Pancreas (tissue), 10 donors: ENCODE data around the gene RNF212. TPM values are rescaled to one million over a fixed set of nuclear protein-coding genes. Genes with fewer than 3 reads are reported as not detected.

Source experiments
- ATAC-seq, 4 donors: fragments of 200-7000 bp; cut with Tn5 transposase; one replicate each; pipeline versions ENCODE4 v1.8.0 to v1.9.1; 2020; ENCODE audit warnings: mild to moderate bottlenecking in 4 of 4, moderate library complexity in 4 of 4
- DNase-seq, 6 donors: peaks; one replicate each; pipeline ENCODE4 v3.0.0-alpha.2; 2020
- FAIRE-seq: peaks from 2 replicates; lab custom pipeline; 2012; peaks lifted over from hg19 to GRCh38; lab: Jason Lieb, UNC
- H3K27ac ChIP-seq, 4 donors: fragments of 200-600 bp; sonication (generic); 1 replicate in 3 of 4; 2 replicates in 1 of 4; pipeline versions ENCODE4 v1.5.0 to v1.8.0; 2020
- H3K27me3 ChIP-seq, 4 donors: fragments of 200-600 bp; one replicate each; pipeline ENCODE4 v1.8.0; 2021
- H3K36me3 ChIP-seq, 3 donors: fragments of 200-600 bp; sonication (generic) in 1 of 3; one replicate each; pipeline versions ENCODE4 v1.5.0 to v1.8.0; 2020 to 2021
- H3K4me1 ChIP-seq, 3 donors: fragments of 200-600 bp; one replicate each; pipeline ENCODE4 v1.8.0; 2021
- H3K4me3 ChIP-seq, 4 donors: fragments of 200-600 bp; sonication (generic) in 2 of 4; one replicate each; pipeline versions ENCODE4 v1.5.0 to v1.8.0; 2020 to 2021
- H3K9me3 ChIP-seq, 4 donors: fragments of 200-600 bp; one replicate each; pipeline ENCODE4 v1.8.0; 2021
- WGBS, 2 donors: extraction: QIAGEN DNeasy Blood & Tissue Kit; methylation state at CpG; one replicate each; pipeline ENCODE4 v1.1.7; 2013; 5-methylcytosine and 5-hydroxymethylcytosine counted together
- intact Hi-C, 3 donors: fragments of 100-400 bp; cut with DNase I; formaldehyde crosslinking; loops; one replicate each; pipeline versions ENCODE4 v1.11.1 to v1.14.2; 2022
- polyA plus RNA-seq, 2 donors: library from polyadenylated mRNA; stranded (reverse); fragments of 200-250 nt; gene quantifications; one replicate each; pipeline ENCODE4 v1.2.3, GENCODE V29; 2013
- total RNA-seq, 6 donors: library from RNA; stranded (reverse); fragmentation: NEBNext Ultra II Directional in 4 of 6; extraction: Animal tissue kit (Norgen Biotek cat#: 25700) in 4 of 6; gene quantifications; one replicate each; pipeline versions ENCODE4 v1.2.1 to v1.2.4, GENCODE V29; 2021 to 2023
- TF ChIP-seq, protein P1 (sequence below), 4 donors: fragments of 200-600 bp; sonication (generic) in 3 of 4; IDR thresholded peaks; one replicate each; pipeline versions ENCODE4 v1.5.0 to v1.8.0; 2021; ENCODE audit warnings: antibody characterized with exemption in 4 of 4
- donor health status: healthy with polysubstance abuse.
- donor health status: DM: no; HTN: no; CAD: no; lungs with moderate emphysema.
- donor health status: DM: no; HTN: no; CAD: no.
- donor health status: control.
- donor health status: control.
- donor health status: Bipolar disorder and iron deficiency.
- donor health status: DM: yes; HTN: yes; CAD: no.
- donor health status: DM: no; HTN: no; CAD: no.
- donor health status: DM: no; HTN: no; CAD: no.
- donor health status: DM: yes; HTN: yes; CAD: no.

Gene RNF212
- total and polyA plus RNA-seq, 8 donors, result 12.0 to 40.3 (median 19.2) TPM

DNA sequence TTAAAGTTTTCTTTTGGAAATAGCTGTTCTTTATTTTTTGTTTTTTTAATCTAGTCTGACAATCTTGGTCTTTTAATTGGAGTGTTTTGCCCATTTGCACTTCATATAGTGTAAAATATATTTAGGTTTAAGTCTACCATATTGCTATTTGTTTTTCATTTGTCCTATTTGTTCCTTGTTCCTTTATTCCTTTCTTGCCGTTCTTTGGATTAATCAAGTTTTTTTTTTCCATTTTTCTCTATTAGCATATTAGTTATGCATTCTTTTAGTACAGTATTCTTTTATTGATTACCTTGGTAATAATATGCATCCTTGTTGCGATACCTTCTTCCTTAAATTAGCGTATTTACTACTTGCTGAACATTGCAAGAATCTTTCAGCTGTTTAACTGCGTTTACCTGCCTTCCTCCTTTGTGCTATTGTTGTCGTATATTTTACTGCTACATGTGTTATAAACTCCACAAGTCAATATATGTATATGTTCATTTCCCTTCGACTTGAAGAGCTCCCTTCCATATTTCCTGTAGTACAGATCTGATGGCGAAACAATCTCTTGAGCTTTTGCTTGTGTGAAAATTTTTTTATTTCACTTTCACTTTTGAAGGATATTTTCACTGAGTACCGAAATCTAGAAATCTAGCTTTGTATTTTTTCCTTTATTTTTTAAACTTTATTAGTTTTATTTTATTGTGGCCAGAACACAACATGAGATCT lies 23.9 kb upstream of the RNF212 start:
- Histone ChIP-seq H3K36me3 (no peaks in the 10 kb centered on the region), H3K4me1 (peaks cover 3 to 10% (median 5%) of the 10 kb centered on the region in 3 donors), H3K27ac (peak overlapping the region in 2 of 4 donors; percentile 65 to 66), H3K27me3 (no peaks in the 10 kb centered on the region), H3K9me3 (no peaks in the 10 kb centered on the region), H3K4me3 (no peak overlapping the region)
- intact Hi-C loops, result loop anchor here in 2 of 3 donors (10.0 kb wide), 2 partner anchors 108 to 208 kb away; partner anchors contain the start of genes CTBP1 (in 1 of the 2) and UVSSA (in 1 of the 2)
- TF ChIP-seq, protein P1, sequence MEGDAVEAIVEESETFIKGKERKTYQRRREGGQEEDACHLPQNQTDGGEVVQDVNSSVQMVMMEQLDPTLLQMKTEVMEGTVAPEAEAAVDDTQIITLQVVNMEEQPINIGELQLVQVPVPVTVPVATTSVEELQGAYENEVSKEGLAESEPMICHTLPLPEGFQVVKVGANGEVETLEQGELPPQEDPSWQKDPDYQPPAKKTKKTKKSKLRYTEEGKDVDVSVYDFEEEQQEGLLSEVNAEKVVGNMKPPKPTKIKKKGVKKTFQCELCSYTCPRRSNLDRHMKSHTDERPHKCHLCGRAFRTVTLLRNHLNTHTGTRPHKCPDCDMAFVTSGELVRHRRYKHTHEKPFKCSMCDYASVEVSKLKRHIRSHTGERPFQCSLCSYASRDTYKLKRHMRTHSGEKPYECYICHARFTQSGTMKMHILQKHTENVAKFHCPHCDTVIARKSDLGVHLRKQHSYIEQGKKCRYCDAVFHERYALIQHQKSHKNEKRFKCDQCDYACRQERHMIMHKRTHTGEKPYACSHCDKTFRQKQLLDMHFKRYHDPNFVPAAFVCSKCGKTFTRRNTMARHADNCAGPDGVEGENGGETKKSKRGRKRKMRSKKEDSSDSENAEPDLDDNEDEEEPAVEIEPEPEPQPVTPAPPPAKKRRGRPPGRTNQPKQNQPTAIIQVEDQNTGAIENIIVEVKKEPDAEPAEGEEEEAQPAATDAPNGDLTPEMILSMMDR (IDR thresholded peaks at IDR 0.05), result no peak
- ATAC-seq (no peak), DNase-seq (no peak), FAIRE-seq (peak; percentile 56)
- WGBS, 2 donors, result 82 to 86% methylated on average over 8 of the region's 8 CpGs

DNA sequence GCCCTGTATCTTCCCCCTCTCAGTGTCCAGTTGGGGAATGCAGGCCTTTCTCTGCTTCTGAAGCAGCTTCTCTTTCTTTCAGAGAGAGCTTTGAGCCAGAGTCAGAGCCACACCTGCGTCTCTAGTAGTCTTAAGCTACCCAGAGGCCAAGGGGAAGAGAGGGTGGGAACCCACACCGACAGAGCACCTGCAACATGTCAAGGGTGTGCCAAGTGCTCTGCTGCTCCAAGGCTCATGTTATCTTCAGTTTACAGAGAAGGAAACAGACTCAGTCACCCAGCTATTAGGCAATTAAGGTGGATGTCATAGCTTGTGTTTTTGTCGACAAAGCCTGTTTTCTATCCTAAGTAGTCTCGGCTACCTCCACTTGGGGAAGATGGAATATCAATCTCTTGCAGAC lies 22.7 kb upstream of the RNF212 start:
- peak overlapping the region; percentile 50 to 66 (median 66) for H3K27ac ChIP-seq
- intact Hi-C loops, result loop anchor here in 2 of 3 donors (10.0 kb wide), 2 partner anchors 109 to 209 kb away; partner anchors contain the start of genes CTBP1 (in 1 of the 2) and UVSSA (in 1 of the 2)
- TF ChIP-seq, protein P1 (IDR thresholded peaks at IDR 0.05), result no peak
- no peaks in the 10 kb centered on the region for H3K27me3 ChIP-seq
- FAIRE-seq, result no peak
- H3K9me3 ChIP-seq, result no peaks in the 10 kb centered on the region
- H3K4me1 ChIP-seq, result peaks cover 6 to 10% (median 9%) of the 10 kb centered on the region in 3 donors
- peak; percentile 89 to 94 (median 92) for ATAC-seq
- no peaks in the 10 kb centered on the region for H3K36me3 ChIP-seq
- peak; percentile 68 to 90 (median 86) for DNase-seq
- H3K4me3 ChIP-seq, result peak overlapping the region; percentile 31 to 46 (median 39)
- 18 to 27% methylated on average over 4 of the region's 4 CpGs for WGBS, 2 donors

DNA sequence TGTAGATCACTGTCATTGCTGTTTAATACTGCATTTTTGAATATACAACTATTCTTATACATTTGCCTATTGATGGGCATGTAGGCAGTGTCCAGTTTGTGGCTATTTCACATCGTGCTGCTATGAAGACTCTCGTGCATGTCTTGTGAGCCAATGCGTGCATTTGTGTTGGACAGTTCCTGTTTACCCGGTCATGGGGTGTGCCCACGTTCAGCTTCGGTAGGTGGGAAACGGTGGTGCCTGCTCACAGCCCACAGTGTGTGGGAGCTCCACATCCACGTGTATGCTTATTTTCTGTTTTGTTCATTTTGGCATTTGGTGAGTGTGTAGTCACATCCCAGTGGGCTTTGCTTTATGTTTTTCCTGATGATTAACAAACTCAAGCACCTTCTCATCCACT lies 19.7 kb upstream of the RNF212 start:
- H3K4me1 ChIP-seq, result peaks cover 10 to 14% (median 13%) of the 10 kb centered on the region in 3 donors
- DNase-seq, result no peak
- WGBS, 2 donors, result 35 to 40% methylated on average over 8 of the region's 8 CpGs
- no peaks in the 10 kb centered on the region for H3K36me3 ChIP-seq
- no peaks in the 10 kb centered on the region for H3K9me3 ChIP-seq
- no peaks in the 10 kb centered on the region for H3K27me3 ChIP-seq
- intact Hi-C loops, result loop anchor here in 2 of 3 donors (10.0 kb wide), 2 partner anchors 112 to 212 kb away; partner anchors contain the start of genes CTBP1 (in 1 of the 2) and UVSSA (in 1 of the 2)
- TF ChIP-seq, protein P1 (IDR thresholded peaks at IDR 0.05), result no peak
- peak overlapping the region in 2 of 4 donors; percentile 45 to 46 for H3K4me3 ChIP-seq
- H3K27ac ChIP-seq, result peak overlapping the region in 1 of 4 donors; percentile 66
- no peak for ATAC-seq
- no peak for FAIRE-seq

DNA sequence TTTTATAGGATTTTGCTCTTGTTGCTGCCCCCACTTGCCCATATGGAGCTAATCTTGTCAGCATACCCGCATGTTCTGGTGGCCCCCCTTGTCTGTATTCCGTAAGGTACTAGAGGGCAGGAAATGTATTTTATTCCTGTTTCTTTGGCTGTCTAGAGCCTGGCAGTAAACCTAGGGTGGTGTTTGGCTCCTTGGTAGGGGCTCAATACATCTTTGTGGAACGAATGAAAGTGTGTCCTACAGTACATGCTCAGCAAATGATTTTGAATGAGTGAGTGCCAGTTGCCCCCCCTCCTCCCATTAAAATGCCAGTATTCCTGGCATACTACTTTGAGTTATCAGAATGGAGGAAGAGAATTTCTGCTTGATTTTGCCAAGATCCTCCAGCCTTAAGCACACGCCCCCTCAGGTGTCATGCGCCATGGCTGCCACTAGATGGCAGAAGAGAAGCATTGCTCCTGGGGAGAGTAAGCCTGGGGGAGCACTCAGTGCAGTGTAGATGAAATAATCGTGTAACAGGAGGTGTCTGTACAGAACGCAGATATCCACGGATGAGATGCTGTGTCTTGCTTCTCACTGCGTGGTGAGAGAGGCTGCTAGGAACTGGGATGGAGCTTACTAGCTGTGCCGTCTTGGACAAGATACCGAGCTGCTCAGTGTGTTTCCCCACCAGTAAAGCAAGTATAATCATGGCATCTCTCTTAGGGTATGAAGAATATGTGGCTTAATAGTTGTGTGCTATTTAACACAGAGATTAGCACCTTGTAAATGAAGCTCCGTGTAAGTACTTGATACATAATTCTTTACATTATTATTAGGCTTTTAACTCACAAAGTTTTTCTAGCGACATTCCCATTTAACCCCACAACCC lies 17.2 kb upstream of the RNF212 start:
- H3K36me3 ChIP-seq, result no peaks in the 10 kb centered on the region
- no peak overlapping the region for H3K27ac ChIP-seq
- FAIRE-seq (peak; percentile 61), DNase-seq (peak; percentile 67 to 87 (median 80)), ATAC-seq (peak; percentile 78 to 95 (median 86))
- no peaks in the 10 kb centered on the region for H3K27me3 ChIP-seq
- intact Hi-C loops, result loop anchor here in 2 of 3 donors (10.0 kb wide), 2 partner anchors 114 to 214 kb away; partner anchors contain the start of genes CTBP1 (in 1 of the 2) and UVSSA (in 1 of the 2)
- H3K4me1 ChIP-seq, result peaks cover 0 to 13% (median 9%) of the 10 kb centered on the region in 3 donors
- WGBS, 2 donors, result 27 to 29% methylated on average over 13 of the region's 13 CpGs
- no peaks in the 10 kb centered on the region for H3K9me3 ChIP-seq
- TF ChIP-seq, protein P1 (IDR thresholded peaks at IDR 0.05), result peak; percentile 96 to 99 (median 98)
- no peak overlapping the region for H3K4me3 ChIP-seq
